ENCODE measurements around the gene KCNJ4.

The KCNJ4 gene

DNA sequence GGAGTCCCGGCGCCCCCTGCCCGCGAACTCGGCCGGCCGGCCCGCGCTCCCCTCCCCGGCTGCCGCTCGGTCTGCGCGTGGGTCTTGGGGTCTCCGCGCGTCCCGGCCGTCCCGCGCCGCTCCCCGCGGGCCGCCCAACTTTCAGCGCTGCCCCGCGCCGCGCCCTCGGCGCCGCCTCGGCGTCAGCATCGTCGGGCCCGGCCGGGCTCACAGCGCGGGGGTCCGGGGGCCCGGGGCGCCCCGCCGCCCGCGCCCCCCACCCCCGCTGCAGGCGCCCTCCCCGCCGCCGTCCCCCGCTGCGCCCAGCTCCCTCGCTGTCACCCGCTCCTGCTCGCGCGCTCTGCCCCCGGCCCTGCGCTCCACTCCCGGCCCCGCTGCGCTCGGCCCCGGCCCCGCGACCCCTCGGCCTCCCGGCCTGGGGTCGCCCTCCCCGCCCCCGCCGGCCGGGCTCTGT is at the start of gene KCNJ4:
KCNJ4 (minus strand) TSS at position 124 of the 454 bp plus-strand sequence. CDS start 27,067 bp downstream, outside the sequence.
- FAIRE-seq (no peak), DNase-seq (ENCODE audit: insufficient read length, low spot score) (no peak)
- TF ChIP-seq, protein P1, sequence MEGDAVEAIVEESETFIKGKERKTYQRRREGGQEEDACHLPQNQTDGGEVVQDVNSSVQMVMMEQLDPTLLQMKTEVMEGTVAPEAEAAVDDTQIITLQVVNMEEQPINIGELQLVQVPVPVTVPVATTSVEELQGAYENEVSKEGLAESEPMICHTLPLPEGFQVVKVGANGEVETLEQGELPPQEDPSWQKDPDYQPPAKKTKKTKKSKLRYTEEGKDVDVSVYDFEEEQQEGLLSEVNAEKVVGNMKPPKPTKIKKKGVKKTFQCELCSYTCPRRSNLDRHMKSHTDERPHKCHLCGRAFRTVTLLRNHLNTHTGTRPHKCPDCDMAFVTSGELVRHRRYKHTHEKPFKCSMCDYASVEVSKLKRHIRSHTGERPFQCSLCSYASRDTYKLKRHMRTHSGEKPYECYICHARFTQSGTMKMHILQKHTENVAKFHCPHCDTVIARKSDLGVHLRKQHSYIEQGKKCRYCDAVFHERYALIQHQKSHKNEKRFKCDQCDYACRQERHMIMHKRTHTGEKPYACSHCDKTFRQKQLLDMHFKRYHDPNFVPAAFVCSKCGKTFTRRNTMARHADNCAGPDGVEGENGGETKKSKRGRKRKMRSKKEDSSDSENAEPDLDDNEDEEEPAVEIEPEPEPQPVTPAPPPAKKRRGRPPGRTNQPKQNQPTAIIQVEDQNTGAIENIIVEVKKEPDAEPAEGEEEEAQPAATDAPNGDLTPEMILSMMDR (IDR thresholded peaks at IDR 0.05; ENCODE audit: insufficient read depth, missing control alignments), result no peak

DNA sequence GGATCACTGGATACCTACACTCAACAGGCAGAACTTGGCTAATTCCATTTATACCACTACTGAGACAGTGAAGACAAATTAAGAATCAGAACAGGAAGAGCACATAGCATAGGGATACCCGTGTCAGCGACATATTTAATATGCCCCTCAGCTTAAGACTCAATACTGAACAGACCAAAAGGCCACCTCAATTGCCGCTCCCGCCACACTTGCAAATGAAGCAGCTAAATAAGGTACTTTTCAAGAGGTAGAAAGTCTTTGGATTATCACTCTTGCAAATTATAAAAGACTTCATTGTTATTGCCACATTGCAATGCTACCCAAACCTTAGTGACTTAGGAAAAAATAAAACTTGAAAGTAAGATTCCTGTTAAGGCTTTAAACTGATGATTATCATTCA is 48.0 kb upstream of the KCNJ4 start:
- no peak for DNase-seq (ENCODE audit: insufficient read length, low spot score)
- no peak for FAIRE-seq
- TF ChIP-seq, protein P1 (IDR thresholded peaks at IDR 0.05; ENCODE audit: insufficient read depth, missing control alignments), result no peak

DNA sequence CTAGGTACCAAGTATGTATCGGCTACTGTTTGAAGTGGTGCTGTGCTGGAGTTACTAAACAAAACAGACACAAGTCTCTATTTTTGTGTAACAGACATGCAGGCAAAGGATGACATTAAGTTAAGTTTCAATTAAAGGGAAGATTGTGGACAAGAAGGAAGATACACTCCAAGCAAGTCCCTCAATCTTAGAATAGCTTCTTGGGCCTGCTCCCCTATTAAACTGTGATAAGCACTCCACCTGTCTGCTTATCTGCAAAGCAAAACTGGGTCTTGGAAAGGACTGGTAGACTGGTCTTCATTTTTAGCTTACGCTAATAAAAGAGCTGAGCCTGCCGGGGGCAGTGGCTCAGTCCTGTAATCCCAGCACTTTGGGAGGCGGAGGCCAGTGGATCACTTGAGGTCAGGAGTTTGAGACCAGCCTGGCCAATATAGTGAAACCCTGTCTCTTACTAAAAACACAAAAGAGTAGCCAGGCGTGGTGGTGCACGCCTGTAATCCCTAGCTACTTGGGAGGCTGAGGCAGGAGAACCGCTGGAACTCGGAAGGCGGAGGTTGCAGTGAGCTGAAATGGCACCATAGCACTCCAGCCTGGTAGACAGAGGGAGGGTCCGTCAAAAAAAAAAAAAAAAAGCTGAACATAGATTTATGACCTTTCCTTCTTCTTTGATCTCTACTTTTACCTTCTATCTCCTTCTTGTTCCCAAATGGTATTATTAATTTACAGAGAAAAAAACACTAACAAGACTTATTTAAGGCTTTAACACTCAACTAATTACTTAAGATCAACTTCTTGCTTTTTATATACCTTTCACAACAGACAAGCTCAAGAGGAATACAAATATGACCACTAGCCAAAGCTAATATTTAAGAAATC is 47.0 kb upstream of the KCNJ4 start:
- TF ChIP-seq, protein P1 (IDR thresholded peaks at IDR 0.05; ENCODE audit: insufficient read depth, missing control alignments), result no peak
- DNase-seq (ENCODE audit: insufficient read length, low spot score) (no peak), FAIRE-seq (no peak)

DNA sequence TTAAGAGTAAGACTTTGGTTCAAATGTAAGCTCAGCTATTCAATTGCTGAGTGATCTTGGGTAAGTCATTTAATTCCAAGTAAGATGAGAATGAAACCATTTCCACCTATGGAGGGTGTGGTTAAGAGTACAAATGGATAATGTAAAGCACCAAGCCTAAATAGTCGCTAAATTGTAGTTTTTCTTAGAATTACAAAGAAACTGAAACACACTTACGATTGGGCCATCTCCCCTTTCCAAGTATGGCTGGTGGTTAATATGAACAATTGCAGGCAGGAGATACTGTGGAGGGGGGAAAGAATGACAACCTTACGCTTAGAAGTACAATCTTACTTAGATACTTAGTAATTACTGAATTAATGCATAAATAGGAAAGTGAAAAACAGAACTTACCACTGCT is 42.9 kb upstream of the KCNJ4 start:
- FAIRE-seq, result no peak
- DNase-seq (ENCODE audit: insufficient read length, low spot score), result no peak
- TF ChIP-seq, protein P1 (IDR thresholded peaks at IDR 0.05; ENCODE audit: insufficient read depth, missing control alignments), result no peak

DNA sequence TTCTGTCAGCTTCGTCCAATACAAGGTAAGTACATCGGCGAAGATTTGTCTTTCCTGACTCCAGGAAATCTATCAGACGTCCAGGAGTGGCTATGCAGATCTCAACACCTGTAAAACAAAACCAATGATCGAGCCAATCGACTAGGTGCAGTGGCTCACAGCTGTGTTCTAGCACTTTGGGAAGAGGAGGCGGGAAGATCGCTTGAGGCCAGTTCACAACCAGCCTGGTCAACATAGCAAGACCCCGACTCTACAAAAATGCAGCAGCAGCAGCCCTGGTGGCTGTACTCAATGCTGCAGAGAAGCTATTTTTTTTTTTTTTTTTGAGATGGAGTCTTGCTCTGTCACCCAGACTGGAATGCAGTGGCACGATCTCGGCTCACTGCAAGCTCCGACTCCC is 39.9 kb upstream of the KCNJ4 start:
- TF ChIP-seq, protein P1 (IDR thresholded peaks at IDR 0.05; ENCODE audit: insufficient read depth, missing control alignments), result no peak
- no peak for DNase-seq (ENCODE audit: insufficient read length, low spot score)
- no peak for FAIRE-seq

DNA sequence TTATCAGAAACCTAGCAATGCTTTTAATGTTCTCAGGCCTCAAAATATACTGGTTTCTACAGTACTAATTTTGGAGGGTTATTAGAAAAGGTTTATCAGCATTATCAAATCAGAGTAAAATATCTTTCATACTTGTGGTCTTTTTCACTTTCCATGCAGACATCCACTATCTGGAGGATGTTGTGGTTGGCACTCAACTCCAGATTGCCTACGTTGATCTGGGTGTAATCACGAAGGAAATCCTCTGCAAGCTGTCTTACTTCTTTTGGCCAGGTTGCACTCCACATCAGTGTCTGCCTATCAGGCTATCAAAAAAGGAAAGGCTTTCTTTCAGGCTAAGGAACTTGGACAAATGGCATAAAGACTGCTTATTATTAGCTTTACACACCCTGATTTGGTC is 39.5 kb upstream of the KCNJ4 start:
- TF ChIP-seq, protein P1 (IDR thresholded peaks at IDR 0.05; ENCODE audit: insufficient read depth, missing control alignments), result no peak
- FAIRE-seq (no peak), DNase-seq (ENCODE audit: insufficient read length, low spot score) (no peak)
